Brain pericyte (primary cell): ENCODE results near the gene ATG9B.

ENCODE experiments used
- DNase-seq: peaks from one replicate; pipeline ENCODE4 v3.0.0-alpha.2; 2012; ENCODE audit warnings: low read depth, low spot score

Gene ATG9B

DNA sequence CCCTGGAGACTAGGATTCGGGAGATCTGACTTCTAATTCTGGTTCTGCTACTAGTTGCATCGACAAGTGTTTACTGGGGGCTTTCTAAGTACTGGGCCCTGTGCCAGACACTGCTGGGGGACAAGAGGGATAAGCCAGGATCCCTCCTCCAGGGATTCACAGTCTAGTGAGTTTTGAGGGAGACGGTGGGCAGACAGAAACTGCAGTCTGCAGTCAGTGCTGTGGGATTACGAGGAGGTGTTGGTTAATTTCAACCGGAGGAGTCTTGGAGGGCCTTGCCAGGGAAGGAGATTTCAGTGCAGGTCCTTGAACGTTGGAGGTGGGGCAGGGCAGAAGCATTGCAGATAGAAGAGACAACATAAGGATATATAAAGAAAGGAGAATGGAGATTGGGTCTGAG, 42.6 kb downstream of the ATG9B start:
- no peak for DNase-seq

DNA sequence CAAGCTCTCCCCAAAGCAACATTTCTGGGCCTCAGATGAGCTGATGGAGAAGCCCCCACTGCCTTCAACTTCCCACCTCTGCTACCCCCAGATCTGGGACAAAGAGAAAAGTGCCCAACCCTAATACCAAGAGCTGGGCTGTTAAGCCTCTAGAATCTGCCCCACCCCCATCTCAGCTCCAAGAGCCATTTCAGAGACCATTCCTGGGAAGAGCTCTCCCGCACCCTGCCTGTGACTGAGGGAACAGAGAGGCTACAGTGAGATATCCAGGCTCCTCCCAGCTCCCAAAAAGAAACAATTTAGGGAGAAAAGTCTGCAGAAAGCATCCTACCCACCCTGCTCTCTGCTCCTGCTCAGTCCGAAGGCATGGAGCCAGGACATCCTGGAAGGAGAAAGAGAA, 43.6 kb downstream of the ATG9B start:
- DNase-seq, result no peak

DNA sequence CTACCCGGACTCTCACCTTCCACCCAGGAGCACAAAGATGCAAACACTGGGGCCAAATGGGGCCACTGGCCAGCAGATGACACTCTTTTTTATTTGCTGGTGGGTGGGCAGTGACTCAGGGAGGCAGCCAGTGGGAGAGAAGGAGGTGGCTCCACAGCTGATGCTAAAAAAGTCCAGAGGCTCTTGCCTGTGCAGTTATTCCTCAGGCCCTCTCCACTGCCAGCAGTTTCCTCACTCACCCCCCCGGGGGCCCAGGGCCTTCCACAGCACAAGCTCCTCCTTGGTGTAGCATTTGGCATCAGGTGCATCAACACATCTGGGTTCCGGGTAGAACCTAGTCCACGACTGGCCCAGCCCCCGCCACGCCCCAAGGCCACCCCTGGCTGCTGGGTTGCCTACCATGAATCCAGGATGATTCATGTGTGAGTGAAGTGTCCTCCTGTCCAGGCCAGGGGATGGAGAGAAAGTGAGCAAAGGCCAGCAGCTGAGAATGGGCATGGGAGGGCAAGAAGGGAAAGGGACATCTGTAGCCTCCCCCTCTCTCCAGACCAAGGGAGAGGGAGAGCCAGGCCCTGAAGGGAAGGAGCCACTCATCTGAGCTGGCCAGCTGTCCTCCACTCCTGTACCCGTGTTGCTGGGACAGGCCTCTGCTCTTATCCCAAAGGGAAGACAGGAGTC, 44.4 kb downstream of the ATG9B start:
- DNase-seq, result no peak

DNA sequence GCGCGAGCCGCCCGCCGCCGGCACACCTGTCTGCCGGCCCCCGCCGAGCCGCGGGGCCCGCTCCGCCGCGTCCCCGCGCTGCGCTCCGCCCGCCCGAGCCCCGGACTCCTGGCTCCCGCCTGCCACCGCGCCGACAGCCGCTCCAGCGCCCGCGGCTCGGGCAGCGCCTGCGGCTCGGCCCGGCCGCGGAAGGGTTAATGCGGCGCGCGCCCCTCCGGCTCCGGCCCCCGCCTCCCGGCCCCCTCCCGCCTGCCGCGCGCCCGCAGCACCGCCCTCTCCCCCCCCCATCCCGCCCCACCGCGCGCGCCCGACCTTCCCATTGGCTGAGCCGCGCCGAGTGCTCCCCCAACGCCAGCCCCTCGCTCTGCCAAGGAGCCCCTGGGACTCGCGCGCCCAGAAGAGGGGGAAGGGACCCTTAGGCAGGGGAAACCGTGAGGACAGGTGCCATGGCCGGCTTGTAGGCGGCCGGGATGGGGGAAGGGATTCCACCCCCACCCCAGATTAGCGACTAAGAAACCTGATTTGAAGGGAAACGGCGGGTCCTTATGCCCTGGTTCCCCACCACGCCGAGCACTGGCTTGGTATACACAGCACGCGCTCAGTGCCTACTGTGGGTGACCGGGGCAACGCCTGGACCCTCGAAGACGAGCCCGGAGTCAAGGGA, 46.0 kb downstream of the ATG9B start, which contains the start of gene KCNH2:
KCNH2 (minus strand) TSS at position 196 of the 664 bp plus-strand sequence. CDS start 408 bp downstream, outside the sequence.
- no peak for DNase-seq

DNA sequence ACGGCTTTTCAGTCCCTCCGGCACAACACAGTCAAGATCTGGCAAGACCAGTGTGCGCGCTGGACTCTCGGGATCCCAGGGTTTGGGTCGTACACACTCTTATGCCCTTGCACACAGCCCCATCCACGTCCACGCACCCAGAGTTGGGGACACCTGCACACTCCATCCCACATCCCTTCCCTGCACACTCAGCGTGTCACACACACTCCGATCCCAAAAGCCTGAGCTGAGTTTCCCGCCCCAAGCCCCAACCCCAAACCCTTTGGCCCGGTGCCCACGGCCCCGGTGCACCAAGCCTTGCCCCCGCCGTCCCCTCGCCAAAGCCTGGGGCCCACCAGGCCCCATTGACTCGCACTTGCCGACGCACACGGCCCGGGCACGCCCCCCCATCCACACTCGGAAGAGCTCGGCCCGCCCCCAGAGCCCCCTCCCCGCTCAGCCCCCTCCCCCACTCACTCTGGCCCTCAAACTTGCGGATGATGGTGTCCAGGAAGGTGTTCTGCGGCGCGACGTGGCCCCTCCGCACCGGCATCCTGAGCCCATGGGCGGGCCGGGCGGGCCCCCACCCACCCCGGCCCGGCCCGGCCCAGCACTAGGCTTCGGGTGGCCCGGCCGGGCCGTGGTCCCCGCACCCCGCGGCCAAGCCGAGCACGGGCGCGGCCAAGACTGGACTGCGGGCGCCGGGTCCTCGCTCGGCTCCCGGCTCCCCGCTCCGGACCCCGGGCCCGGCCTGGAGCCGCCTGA, 46.7 kb downstream of the ATG9B start:
- no peak for DNase-seq

DNA sequence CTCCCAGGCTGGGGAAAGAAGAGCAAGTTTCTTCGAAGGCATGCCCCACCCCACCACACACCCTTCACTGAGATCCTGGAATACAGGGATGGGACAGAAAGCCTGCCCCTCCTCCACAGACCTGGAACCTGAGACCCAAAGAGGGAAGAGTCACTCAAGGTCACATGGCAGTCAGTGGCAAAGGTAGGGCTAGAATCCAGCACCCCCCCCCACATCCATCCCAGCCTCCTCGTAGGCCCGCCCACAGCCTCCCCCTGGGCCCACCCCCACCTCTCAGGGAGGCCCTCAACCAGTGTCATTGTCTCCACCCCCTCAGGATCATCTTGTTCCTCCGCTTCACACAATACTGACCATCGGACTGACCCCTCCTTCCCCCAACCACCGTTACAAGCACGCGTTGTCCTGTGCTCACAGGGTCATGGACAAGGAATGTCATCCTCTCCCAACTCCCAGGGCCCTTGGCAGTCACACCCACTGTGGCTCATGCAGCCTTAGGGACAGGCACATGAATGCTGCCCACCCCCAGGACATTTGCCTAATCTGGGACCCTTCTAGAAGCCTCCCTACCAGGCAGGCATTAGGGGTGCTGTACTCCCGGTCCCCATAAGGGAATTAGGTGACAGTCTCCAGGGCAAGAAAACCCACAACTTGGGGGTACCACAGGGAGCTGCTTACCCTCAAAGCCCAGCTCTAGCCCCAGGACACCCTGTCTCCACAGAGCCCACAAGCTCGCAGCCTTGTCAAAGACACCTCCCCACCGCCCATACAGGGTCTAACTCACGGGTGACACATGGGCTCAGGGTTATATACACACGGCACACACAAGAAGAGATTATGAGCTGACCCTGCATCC, 47.5 kb downstream of the ATG9B start:
- no peak for DNase-seq

DNA sequence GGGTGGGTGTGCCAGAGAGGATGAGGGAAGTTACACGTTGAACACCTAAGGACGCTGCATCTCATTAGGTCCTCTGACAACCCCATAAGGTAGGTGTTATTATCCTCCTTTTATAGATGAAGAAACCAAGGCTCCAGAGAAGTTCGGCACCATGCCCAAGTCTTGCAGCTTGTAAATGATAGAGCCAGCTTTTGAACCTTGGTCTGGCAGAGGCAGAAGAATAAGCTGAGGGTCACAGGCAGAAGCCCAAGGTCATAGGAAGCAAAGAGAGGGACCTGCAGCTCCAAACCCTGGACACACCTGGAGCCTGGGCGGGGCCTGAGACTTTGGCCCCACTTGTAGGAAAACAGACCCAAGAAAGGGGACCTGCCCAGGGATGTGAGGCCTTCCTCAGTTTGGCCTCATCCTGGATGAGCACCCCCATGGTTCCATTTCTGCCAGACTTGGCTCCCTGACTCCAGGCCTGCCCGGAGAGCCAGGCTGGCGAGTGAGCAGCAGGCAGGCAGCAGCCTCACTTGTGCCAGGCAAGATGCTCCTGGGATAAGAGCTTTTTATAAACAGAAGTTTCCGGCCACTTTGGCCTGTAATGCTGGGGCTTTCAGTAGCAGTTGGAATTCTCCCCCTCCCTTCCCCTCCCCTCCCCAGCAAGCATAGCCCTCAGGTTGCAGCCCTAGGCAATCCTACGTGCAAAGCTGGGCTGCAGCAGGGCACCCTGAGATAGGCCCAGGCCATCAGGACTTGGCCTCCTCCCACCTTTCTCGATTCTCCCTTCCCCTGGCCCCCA, 48.6 kb downstream of the ATG9B start:
- no peak for DNase-seq

DNA sequence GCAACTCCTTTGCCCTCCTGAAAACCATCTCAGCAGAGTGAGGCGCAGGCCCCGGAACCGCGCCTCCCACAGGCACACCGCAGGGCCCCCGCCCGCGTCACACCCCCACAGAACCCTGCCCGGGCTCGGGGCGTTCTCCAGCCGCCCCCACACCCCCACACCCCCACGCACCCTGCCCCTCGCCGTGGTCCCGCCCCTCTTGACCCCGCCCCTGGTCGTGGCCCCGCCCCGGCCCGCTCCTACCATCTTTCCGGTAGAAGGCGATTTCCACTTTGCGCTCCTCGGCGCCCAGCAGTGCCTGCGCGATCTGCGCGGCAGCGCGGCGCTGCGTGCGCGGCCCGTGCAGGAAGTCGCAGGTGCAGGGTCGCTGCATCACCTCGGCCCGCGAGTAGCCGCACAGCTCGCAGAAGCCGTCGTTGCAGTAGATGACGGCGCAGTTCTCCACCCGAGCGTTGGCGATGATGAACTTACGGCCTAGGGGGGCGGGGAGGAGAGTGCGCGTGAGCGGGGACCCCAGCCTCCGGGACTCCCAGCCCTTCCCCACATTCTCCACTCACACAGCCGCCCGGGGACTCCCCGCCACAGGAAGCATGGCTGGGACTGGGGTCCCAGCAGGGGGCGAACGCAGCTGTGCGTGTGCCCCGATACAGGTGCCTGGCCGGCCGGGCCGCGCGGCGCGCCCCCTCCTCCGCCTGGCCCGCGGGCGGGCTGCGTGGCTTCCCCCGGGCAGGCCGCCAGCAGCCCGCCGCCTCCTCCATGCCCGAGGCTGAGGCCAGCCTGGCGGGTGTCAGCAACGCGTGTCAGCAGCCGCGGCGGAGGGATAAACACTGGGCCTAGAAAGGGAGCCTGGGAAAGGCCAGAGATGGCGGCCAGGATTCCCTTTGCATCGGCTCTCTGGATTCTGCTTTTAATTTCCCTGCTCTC, 49.6 kb downstream of the ATG9B start:
- no peak for DNase-seq

DNA sequence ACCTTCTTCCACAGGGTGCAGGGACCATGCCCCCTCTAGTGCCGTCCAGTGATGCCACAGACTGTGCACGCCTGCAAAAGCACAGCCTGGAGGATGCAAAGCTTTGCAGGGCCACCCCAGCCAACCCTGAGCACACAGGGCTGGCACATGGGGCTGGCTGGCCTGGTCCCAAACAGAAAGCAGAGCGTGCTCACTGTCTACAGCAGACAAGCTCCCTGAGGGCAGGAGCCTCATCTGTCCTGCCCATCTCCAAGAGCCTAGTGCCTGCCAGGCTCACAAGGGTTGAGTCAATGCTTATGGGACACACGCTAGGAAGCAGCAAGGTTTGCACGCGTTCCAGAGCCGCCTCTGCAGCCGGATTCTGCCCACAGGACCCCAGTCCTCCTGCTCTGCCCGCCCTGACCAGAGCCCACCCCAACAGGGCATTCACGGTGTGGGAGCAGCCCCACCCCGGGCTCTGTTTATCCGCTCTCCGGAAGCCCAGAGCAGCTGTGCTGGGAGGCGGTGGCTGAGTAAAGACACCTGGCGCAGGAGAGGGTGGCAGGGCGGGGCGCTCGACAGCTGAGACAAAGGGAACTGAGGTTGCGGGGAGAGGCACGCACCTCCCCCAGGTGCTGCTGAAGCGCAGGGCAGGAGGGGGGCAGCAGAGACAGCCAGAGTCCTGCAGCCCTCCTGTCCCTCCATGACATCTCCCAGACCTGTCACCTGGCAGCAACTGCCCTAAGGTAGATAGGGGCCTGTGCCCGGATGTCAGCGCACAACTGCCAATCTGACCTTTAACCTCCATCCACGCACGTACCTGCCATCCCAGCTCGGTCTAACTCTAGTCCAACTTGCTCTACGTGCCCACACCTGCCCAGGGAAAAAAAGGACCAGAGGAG, 50.5 kb downstream of the ATG9B start:
- no peak for DNase-seq

DNA sequence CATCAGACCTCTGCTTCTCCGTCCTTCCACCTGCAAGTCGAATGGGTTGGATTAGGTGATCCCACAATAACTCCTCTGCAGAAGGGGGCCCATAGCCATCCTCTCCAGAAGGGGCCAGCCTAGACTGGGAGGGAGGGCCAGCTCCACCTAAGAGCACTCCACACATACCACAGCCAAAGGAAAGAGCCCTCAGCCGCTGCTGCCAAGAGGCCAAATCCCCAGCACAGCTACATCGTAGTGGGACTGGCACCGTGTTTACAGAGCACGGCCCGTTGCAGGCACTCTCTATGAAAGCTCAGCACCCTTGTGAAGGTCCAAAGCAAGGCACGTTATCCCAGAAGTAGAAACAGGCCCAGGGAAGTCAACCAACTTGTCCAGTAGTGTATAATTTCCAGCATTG, 51.6 kb downstream of the ATG9B start:
- DNase-seq, result no peak

DNA sequence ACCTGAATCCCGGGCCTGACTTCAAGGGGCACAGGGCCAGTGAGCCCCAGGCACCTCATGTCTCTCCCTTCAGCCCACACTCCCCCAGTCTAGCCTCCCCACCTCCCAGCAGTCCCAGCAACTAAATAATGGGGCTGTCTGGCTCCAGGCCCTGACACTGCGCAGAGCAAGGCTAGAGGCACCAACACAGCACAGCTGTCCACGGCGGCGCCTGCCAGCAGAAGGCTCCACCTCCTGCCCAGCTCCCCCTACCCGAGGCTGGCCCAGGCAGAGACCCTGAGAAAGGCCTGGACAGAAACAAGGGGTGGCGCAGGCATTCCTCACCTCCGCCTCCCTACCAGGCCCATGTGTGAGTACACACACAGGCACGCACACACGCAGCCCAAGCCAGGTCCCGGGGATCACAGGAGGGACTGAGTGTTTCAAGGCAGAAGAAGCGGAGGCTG, 52.2 kb downstream of the ATG9B start:
- no peak for DNase-seq

DNA sequence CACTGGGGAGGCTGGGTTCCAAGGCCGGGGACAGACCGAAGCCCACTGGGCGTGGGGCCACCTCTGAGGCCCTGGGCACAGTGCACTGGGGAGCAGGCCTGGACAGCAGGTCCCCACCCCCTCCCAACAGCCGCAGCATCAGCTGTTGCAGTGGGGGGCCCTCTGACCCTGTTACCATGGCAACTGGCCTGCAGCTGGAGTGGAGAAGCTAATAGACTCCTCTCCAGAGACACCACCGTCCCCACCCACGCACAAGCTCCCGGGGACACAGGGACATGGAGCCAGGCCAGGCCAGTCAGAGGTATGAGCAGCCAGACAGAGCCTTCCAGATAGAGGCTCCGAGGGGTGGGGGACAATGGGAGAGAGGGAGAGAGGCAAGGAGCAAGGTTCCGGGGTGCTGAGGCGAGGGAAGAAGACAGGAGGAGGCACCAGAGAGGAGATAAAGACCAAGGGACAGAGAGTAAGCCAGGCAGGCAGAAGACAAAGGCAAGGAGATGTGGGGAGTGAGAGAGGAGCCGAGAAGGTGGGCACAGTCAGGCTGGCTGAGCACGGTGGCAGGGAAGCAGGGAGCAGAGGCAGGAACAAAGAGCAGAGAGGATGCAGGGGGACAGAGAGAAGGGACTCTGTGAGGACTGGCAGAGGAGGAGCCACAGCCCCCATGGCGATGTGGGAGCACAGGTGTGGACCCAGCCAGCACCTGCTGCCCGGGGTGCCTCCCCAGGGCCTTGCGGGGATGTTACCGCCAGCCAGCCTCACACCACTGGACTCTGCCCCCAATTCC, 52.9 kb downstream of the ATG9B start:
- DNase-seq, result no peak

DNA sequence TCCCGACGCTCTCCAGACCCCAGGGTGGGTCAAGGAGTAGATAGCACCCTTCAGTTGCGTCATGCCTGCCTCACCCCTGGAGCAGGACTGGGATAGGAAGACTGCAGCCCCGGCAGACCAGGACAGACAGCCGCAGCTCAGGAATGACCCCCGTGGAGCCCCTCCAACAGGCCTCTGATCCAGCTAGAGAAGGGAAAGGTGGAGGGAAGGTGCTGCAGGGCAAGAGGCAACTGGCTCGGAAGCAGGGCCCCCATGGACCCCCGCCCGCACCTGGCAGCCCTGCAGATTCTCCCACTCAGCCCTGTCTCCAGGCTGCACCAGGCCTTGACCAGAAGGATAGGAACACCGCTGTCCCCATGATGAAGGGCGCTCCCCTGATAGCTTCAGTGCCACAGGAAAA, 53.9 kb downstream of the ATG9B start:
- DNase-seq, result no peak

DNA sequence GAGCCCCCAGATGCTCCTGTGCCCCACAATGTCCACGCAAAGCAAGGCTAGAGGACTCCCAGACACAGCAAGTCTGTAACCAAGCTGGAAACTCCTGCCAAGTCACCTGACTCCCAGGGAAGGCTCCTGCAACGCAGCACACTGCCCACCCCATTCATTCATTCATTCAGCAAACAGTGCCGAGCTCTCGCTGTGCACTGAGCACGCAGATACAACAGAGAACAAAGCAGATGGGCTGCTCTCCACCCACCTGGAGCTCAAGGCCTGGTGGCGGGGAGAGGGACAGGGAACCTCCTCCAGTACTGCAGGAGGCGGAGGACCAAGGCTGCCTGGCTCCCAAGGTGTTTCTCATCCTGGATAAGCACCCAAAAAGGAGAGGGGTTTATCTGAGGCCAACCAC, 54.8 kb downstream of the ATG9B start:
- DNase-seq, result no peak

DNA sequence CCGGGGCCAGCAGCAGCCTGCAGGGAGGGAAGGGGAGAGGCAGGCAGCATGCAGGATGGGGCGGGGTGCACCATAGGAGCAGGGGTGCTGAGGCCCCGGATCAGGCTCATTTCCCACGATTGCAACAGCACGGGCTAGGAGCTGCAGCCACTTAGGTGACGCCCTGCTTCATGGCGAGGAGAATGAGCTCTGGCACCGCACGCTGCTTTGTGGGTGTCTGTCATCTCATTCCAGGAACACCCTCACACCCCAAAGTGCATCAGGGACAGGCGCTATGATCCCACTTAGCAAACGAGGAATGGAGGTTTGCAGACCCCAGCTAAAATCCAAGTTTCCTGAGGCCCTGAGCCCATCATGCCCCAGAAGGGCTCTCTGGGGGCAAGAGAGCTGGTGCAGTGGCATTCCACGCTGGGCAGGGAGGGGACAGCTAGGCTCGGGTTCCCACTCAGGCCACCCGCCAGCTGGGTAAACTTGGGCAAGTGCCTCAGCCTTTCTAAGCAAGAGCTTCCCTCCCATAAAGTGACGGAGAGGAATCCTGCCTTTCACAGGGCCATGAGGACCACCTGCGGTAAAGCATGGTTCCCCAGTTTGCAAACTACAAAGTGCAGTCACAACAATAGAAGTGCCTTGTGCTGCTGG, 55.4 kb downstream of the ATG9B start:
- DNase-seq, result no peak

DNA sequence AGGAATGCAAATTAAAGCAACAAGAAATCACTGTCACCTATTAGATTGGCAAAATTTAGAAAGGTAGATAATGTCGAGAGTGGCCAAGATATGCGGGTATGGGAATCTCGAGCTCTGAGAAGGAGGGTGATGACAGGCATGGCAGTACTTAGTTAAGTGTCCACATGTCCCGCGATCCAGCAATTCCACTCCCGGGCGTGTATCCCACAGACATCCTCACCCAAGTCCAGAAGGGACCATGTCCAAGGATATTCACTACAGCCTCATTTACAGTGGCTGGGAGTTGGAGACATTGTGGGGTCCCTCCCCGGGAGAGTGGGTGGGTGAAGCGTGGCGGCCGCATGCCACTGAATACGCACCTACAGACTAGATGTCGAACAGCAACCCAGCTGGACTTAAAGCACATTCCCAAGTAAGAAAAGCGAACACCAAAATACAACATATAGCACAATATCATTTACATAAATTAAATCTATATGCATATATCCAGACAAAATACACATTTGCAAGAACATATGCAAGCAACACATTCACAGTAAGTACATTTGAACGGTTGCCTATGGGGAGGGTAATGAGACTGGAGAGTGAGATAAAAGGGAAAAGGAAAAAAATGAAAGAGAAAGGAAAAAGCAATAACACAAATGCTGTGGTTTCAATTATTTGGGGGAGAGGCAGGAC, 56.1 kb downstream of the ATG9B start:
- DNase-seq, result no peak

DNA sequence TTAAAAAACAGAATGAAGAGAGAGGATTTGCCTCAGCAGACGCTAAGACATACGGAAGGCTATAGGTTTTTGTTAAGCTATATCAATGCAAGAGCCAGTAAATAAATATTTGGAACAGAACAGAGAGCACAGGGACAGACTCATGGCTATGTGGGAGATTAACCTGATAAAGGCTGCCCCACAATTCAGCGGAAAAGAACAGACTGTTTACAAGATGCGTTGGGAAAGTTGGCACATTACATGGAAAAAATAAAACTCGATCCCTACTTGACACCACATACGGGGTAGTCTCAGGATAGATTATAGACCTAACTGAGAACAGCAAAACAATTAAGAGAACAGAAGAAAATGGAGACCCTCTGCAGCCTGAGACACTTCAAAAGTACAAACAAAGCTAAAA, 56.9 kb downstream of the ATG9B start:
- no peak for DNase-seq
